Osteocyte (in vitro differentiated cells): ENCODE data around the gene TEX9. TPM values are rescaled to one million over a fixed set of nuclear protein-coding genes. Genes with fewer than 3 reads are reported as not detected.
A peak's percentile ranks its signal among the peaks of the same experiment; 100 is the strongest.
"Not testable (repeated sequence)": the region's sequence is repeated elsewhere in the genome, so short reads cannot be mapped to it uniquely, and the experiment has no call there.

ENCODE experiments used
- DNase-seq: peaks from one replicate; pipeline ENCODE4 v3.0.0; 2021; ENCODE audit warnings: mixed read lengths; ENCODE audit not compliant: unreplicated experiment; ENCODE audit errors: extremely low spot score
- H3K27ac Mint-ChIP-seq: one replicate; pipeline ENCODE4 v1.8.0; 2021; ENCODE audit warnings: mild to moderate bottlenecking, mixed read lengths; ENCODE audit not compliant: unreplicated experiment
- H3K27me3 Mint-ChIP-seq: one replicate; pipeline ENCODE4 v1.8.0; 2021; ENCODE audit warnings: mixed read lengths; ENCODE audit not compliant: unreplicated experiment
- H3K36me3 Mint-ChIP-seq: one replicate; pipeline ENCODE4 v1.8.0; 2021; ENCODE audit warnings: mixed read lengths; ENCODE audit not compliant: unreplicated experiment
- H3K4me1 Mint-ChIP-seq: one replicate; pipeline ENCODE4 v1.8.0; 2021; ENCODE audit warnings: mixed read lengths; ENCODE audit not compliant: unreplicated experiment
- H3K4me3 Mint-ChIP-seq: one replicate; pipeline ENCODE4 v1.8.0; 2021; ENCODE audit warnings: mild to moderate bottlenecking, moderate library complexity, mixed read lengths; ENCODE audit not compliant: unreplicated experiment
- H3K9me3 Mint-ChIP-seq: one replicate; pipeline ENCODE4 v1.8.0; 2021; ENCODE audit warnings: mixed read lengths; ENCODE audit not compliant: unreplicated experiment
- total RNA-seq: library from RNA; stranded (reverse); gene quantifications from 2 replicates; pipeline ENCODE4 v1.2.1, GENCODE V29; 2021
- TF ChIP-seq, protein P1 (sequence below): fragments of 200-600 bp; sonication (generic); IDR thresholded peaks from 2 replicates; pipeline ENCODE4 v1.5.0; 2021; ENCODE audit warnings: antibody characterized with exemption, mild to moderate bottlenecking, moderate library complexity

Gene TEX9
- total RNA-seq, 1 donor from 2014 or later, result 2.4 TPM

DNA sequence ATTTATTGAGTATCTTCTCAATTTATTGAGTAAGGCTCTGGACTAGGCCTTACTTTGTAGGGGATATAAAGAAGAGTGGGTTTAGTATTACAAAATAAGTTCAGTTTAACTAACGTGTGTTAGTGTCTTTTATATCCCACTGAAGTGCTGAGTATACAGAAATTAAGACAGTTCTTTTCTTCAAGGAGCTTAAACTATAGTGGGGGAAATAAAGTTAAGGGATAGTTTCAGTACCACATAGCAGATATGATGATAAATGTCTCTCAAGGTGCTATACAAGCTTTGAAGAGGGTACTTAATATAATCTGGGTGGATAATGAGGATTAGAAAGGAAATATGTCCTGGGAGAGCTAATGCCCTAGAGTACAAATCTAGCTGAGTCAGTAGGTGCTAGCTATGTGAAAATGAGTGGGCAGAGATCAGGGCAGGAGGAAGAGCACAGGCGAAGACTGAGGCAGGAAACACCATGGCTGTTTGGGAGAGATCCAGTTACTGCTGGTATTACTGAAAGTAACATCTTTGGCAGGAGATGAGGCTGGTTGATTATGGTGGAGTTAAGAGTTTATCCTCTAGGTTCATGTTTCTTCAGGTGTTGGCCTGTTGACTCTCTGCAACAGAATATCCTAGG is 46.0 kb downstream of the TEX9 start:
- no peak for DNase-seq
- Mint-ChIP-seq H3K4me3 (no peak overlapping the region), H3K27ac (no peak overlapping the region)

DNA sequence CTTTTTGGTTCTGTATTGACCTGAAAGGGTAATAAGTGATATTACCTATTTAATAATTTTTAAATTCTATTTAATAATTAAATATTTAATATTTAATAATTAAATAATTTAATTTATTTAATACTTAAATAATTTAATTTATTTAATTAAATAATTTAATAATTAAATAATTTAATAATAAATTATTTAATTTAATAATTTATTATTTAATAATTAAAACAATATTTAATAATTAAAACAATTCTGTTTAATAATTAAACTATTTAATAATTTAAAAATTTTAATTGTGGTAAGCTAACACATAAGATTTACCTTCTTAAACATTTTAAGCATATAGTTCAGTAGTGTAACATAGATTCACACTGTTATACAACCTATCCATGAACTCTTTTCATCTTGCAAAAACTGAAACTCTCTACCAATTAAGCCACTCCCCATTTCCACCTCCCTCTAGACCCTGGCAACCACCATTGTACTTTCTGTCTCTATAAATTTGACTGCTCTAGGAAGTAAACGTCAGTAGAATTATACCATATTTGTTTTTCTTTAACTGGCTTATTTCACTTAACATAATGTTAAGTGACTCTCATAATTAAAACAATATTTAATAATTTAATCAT is 48.0 kb downstream of the TEX9 start:
- H3K36me3 Mint-ChIP-seq, DNase-seq, H3K27me3 Mint-ChIP-seq, H3K27ac Mint-ChIP-seq, H3K4me3 Mint-ChIP-seq, H3K4me1 Mint-ChIP-seq: not testable (repeated sequence)
- H3K9me3 Mint-ChIP-seq, result peaks cover 15% of the 10 kb centered on the region

More for the DNA sequence above, 46.0 kb downstream of the TEX9 start:
- Mint-ChIP-seq H3K9me3 (no peaks in the 10 kb centered on the region), H3K4me1 (no peaks in the 10 kb centered on the region), H3K27me3 (no peaks in the 10 kb centered on the region), H3K36me3 (no peaks in the 10 kb centered on the region)
- TF ChIP-seq, protein P1, sequence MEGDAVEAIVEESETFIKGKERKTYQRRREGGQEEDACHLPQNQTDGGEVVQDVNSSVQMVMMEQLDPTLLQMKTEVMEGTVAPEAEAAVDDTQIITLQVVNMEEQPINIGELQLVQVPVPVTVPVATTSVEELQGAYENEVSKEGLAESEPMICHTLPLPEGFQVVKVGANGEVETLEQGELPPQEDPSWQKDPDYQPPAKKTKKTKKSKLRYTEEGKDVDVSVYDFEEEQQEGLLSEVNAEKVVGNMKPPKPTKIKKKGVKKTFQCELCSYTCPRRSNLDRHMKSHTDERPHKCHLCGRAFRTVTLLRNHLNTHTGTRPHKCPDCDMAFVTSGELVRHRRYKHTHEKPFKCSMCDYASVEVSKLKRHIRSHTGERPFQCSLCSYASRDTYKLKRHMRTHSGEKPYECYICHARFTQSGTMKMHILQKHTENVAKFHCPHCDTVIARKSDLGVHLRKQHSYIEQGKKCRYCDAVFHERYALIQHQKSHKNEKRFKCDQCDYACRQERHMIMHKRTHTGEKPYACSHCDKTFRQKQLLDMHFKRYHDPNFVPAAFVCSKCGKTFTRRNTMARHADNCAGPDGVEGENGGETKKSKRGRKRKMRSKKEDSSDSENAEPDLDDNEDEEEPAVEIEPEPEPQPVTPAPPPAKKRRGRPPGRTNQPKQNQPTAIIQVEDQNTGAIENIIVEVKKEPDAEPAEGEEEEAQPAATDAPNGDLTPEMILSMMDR, result no peak

DNA sequence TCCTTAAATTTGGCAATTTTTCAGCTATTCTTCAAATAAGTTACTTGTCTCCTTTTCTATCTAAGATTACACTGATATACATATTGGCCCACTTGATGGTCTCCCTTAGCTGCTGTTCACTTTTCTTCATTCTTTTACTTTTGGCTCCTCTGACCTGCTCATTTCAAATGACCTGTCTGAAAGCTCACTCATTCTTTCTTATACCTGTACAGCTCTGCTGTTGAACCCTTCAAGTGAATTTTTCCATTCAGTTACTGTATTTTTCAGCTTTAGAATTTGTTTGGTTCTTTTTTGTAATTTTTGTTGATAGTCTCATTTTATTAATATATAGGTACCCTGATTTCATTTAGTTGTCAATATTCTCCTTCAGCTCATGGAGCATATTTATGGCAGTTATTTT is 60.0 kb downstream of the TEX9 start:
- no peaks in the 10 kb centered on the region for H3K27me3 Mint-ChIP-seq
- DNase-seq, result no peak
- peaks cover 10% of the 10 kb centered on the region for H3K9me3 Mint-ChIP-seq
- H3K27ac Mint-ChIP-seq, result no peak overlapping the region
- H3K4me3 Mint-ChIP-seq, result no peak overlapping the region
- TF ChIP-seq, protein P1, result no peak
- H3K4me1 Mint-ChIP-seq, result no peaks in the 10 kb centered on the region
- peaks cover 5% of the 10 kb centered on the region for H3K36me3 Mint-ChIP-seq

DNA sequence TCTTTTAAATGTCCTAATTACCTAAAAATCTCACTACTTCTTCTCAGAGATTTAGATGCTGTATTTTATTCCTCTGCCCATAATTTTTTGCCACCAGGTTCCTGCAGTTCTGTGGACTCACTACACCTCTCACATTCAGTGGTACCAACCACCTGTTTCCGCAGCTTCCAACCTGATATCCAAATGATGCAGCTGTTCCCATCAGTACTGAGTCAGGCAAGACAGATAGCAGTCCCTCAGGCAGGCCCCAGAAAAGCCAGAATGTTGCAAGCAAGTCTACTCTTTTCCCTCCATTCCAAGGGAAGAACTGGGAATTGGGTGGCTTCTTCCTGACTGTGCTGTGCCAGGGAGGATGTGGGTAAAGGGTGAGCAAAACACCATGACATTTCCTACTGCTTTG is 60.8 kb downstream of the TEX9 start:
- H3K27ac Mint-ChIP-seq, result no peak overlapping the region
- H3K27me3 Mint-ChIP-seq, result no peaks in the 10 kb centered on the region
- DNase-seq, result no peak
- H3K4me1 Mint-ChIP-seq, result no peaks in the 10 kb centered on the region
- H3K9me3 Mint-ChIP-seq, result peaks cover 10% of the 10 kb centered on the region
- no peak overlapping the region for H3K4me3 Mint-ChIP-seq
- peaks cover 3% of the 10 kb centered on the region for H3K36me3 Mint-ChIP-seq
- TF ChIP-seq, protein P1, result no peak

DNA sequence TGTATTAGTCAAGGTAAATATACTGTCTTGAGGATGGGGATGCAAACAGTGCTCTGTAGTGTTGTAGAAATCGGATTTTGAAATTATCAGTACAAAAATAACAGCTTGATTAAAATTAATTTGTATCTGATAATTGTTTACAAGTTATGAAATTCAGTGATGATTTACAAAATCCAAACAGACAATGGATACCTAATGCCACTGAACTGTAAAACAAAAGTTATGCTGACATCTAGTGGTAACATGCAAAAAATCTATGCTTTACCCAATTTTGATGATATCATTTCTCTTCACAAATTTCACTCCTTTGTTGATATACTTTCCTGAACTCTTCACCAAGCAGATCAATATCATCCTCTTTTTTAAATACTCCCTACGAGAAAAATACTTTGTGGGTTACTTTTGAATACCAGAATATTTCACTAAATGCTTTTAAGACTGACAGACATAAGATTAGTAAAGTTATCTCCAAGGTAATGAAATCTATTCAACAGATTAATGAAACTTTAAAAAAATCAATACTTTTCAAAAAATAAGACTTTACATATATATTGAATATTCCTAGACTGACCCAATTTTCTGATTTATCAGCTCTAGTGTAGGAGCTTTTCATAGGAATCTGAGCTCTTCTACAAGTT is 63.7 kb downstream of the TEX9 start:
- no peak for DNase-seq
- TF ChIP-seq, protein P1, result peak; percentile 69
- H3K27me3 Mint-ChIP-seq, result no peaks in the 10 kb centered on the region
- peaks cover 3% of the 10 kb centered on the region for H3K36me3 Mint-ChIP-seq
- H3K9me3 Mint-ChIP-seq, result peaks cover 10% of the 10 kb centered on the region
- no peak overlapping the region for H3K4me3 Mint-ChIP-seq
- no peaks in the 10 kb centered on the region for H3K4me1 Mint-ChIP-seq
- no peak overlapping the region for H3K27ac Mint-ChIP-seq
